Mesenchymal stem cell (in vitro differentiated cells and primary cell): Measurements from ENCODE around the gene TNFAIP8L3.

Source experiments
- DNase-seq: peaks from one replicate; pipeline ENCODE4 v3.0.0-alpha.2; 2013
- H2AFZ ChIP-seq: one replicate; pipeline ENCODE4 v1.6.1; 2013; ENCODE audit warnings: low read depth, mild to moderate bottlenecking, control low read depth, inconsistent platforms, low read length, moderate library complexity
- H2AK5ac ChIP-seq: 2 replicates; pipeline ENCODE4 v1.6.1; 2013; ENCODE audit warnings: low read length, moderate library complexity, mild to moderate bottlenecking, inconsistent platforms; ENCODE audit not compliant: severe bottlenecking
- H2BK120ac ChIP-seq: one replicate; pipeline ENCODE4 v1.6.1; 2013; ENCODE audit warnings: low read depth, mild to moderate bottlenecking, inconsistent platforms, low read length, moderate library complexity
- H2BK12ac ChIP-seq, 2 experiments: one replicate each; pipeline ENCODE4 v1.6.1; 2013; ENCODE audit warnings: inconsistent platforms in 2 of 2, low read length in 2 of 2, mild to moderate bottlenecking in 2 of 2, moderate library complexity in 2 of 2, control low read depth in 1 of 2
- H2BK15ac ChIP-seq: one replicate; pipeline ENCODE4 v1.6.1; 2013; ENCODE audit warnings: mild to moderate bottlenecking, low read depth, inconsistent platforms; ENCODE audit not compliant: poor library complexity, severe bottlenecking
- H2BK5ac ChIP-seq: 2 replicates; pipeline ENCODE4 v1.6.1; 2013; ENCODE audit warnings: low read depth, mild to moderate bottlenecking, low read length, control low read depth, inconsistent platforms; ENCODE audit not compliant: poor library complexity, severe bottlenecking
- H3K14ac ChIP-seq, 2 experiments: one replicate each; pipeline ENCODE4 v1.6.1; 2013; ENCODE audit warnings: inconsistent platforms in 2 of 2, low read length in 2 of 2, control low read depth in 1 of 2, mild to moderate bottlenecking in 1 of 2, moderate library complexity in 1 of 2
- H3K18ac ChIP-seq, 2 experiments: one replicate each; pipeline ENCODE4 v1.6.1; 2013; ENCODE audit warnings: inconsistent platforms in 2 of 2, low read length in 2 of 2, control low read depth in 1 of 2, low read depth in 1 of 2, mild to moderate bottlenecking in 1 of 2
- H3K23ac ChIP-seq, 2 experiments: one replicate each; pipeline ENCODE4 v1.6.1; 2013; ENCODE audit warnings: inconsistent platforms in 2 of 2, low read length in 2 of 2, mild to moderate bottlenecking in 2 of 2, moderate library complexity in 2 of 2, control low read depth in 1 of 2
- H3K27ac ChIP-seq: 2 replicates; pipeline ENCODE4 v1.5.1; 2013; ENCODE audit warnings: mild to moderate bottlenecking, moderate library complexity, low read length, control low read depth, inconsistent platforms; ENCODE audit not compliant: poor library complexity, severe bottlenecking
- H3K27me3 ChIP-seq, 2 experiments: 2 replicates each; pipeline versions ENCODE4 v1.6.1 to v1.7.0; 2013; ENCODE audit warnings: low read length in 2 of 2, mild to moderate bottlenecking in 2 of 2, moderate library complexity in 2 of 2, control low read depth in 1 of 2, inconsistent platforms in 1 of 2; ENCODE audit not compliant: control insufficient read depth in 1 of 2, insufficient read depth in 1 of 2
- H3K36me3 ChIP-seq, 2 experiments: 2 replicates each; pipeline versions ENCODE4 v1.6.1 to v1.7.0; 2013; ENCODE audit warnings: low read length in 2 of 2, control low read depth in 1 of 2, inconsistent platforms in 1 of 2, low read depth in 1 of 2, mild to moderate bottlenecking in 1 of 2; ENCODE audit not compliant: insufficient read depth in 2 of 2, control insufficient read depth in 1 of 2
- H3K4ac ChIP-seq, 2 experiments: one replicate each; pipeline ENCODE4 v1.6.1; 2013; ENCODE audit warnings: inconsistent platforms in 2 of 2, low read length in 2 of 2, mild to moderate bottlenecking in 2 of 2, moderate library complexity in 2 of 2, control low read depth in 1 of 2, low read depth in 1 of 2
- H3K4me1 ChIP-seq: 2 replicates; pipeline ENCODE4 v1.6.1; 2013; ENCODE audit warnings: low read depth, low read length, control low read depth; ENCODE audit not compliant: control insufficient read depth, insufficient read depth
- H3K4me2 ChIP-seq: 2 replicates; pipeline ENCODE4 v1.6.1; 2013; ENCODE audit warnings: low read length, mild to moderate bottlenecking, inconsistent platforms; ENCODE audit not compliant: poor library complexity, severe bottlenecking
- H3K4me3 ChIP-seq, 2 experiments: 2 replicates each; pipeline versions ENCODE4 v1.5.1 to v1.7.0; 2013; ENCODE audit warnings: low read length in 2 of 2, mild to moderate bottlenecking in 2 of 2, control low read depth in 1 of 2, low read depth in 1 of 2; ENCODE audit not compliant: insufficient read depth in 1 of 2
- H3K79me1 ChIP-seq: replicated peaks from 2 replicates; pipeline ENCODE4 v1.6.1; 2013; ENCODE audit warnings: mild to moderate bottlenecking, control low read depth, low read length, inconsistent platforms; ENCODE audit not compliant: poor library complexity, severe bottlenecking
- H3K9ac ChIP-seq: 2 replicates; pipeline ENCODE4 v1.7.0; 2013; ENCODE audit warnings: mild to moderate bottlenecking, low read length, moderate library complexity
- H3K9me3 ChIP-seq: 2 replicates; pipeline ENCODE4 v1.7.0; 2013; ENCODE audit warnings: mild to moderate bottlenecking, low read length; ENCODE audit not compliant: control insufficient read depth
- H4K8ac ChIP-seq: one replicate; pipeline ENCODE4 v1.6.1; 2013; ENCODE audit warnings: inconsistent platforms, mild to moderate bottlenecking, low read length, moderate library complexity
- H4K91ac ChIP-seq: one replicate; pipeline ENCODE4 v1.6.1; 2013; ENCODE audit warnings: mild to moderate bottlenecking, low read length, inconsistent platforms
- WGBS: methylation state at CpG from one replicate; pipeline ENCODE4 v1.1.7; 2013; ENCODE audit warnings: mixed read lengths; 5-methylcytosine and 5-hydroxymethylcytosine counted together

TNFAIP8L3 gene

GRCh38 chr15:51062736-51063135 is 32.0 kb downstream of the TNFAIP8L3 start:
- H2AK5ac ChIP-seq: no peak overlapping the region
- no peak overlapping the region for H4K91ac ChIP-seq
- no peak overlapping the region for H3K18ac ChIP-seq
- H2AFZ ChIP-seq: no peak overlapping the region
- H2BK12ac ChIP-seq: no peak overlapping the region
- no peak overlapping the region for H3K23ac ChIP-seq
- H2BK5ac ChIP-seq: no peak overlapping the region
- no peak overlapping the region for H3K14ac ChIP-seq
- no peaks in the 10 kb centered on the region for H3K9me3 ChIP-seq
- 83% methylated on average over 1 of the region's 1 CpG for WGBS
- peaks cover 0 to 23% of the 10 kb centered on the region in 2 experiments for H3K27me3 ChIP-seq
- H3K4me2 ChIP-seq: no peak overlapping the region
- H2BK120ac ChIP-seq: no peak overlapping the region
- no peak overlapping the region for H3K4ac ChIP-seq
- H3K9ac ChIP-seq: no peak overlapping the region
- H4K8ac ChIP-seq: no peak overlapping the region
- H3K79me1 ChIP-seq: no peaks in the 10 kb centered on the region
- no peaks in the 10 kb centered on the region for H3K4me1 ChIP-seq
- no peak for DNase-seq
- H3K4me3 ChIP-seq: no peak overlapping the region
- H3K27ac ChIP-seq: no peak overlapping the region
- peaks cover 0 to 5% of the 10 kb centered on the region in 2 experiments for H3K36me3 ChIP-seq
- no peak overlapping the region for H2BK15ac ChIP-seq

GRCh38 chr15:51060030-51060673 is 34.6 kb downstream of the TNFAIP8L3 start:
- Histone ChIP-seq H2BK12ac (no peak overlapping the region), H3K14ac (no peak overlapping the region), H2BK5ac (no peak overlapping the region), H3K27me3 (peaks cover 0 to 29% of the 10 kb centered on the region in 2 experiments), H3K9me3 (no peaks in the 10 kb centered on the region), H3K4me1 (no peaks in the 10 kb centered on the region), H3K27ac (no peak overlapping the region), H3K4ac (no peak overlapping the region), H3K18ac (no peak overlapping the region), H3K9ac (no peak overlapping the region), H3K23ac (no peak overlapping the region), H4K8ac (no peak overlapping the region), H2BK120ac (no peak overlapping the region), H3K36me3 (peaks cover 0 to 26% of the 10 kb centered on the region in 2 experiments), H2AK5ac (no peak overlapping the region), H2AFZ (no peak overlapping the region), H3K4me3 (no peak overlapping the region), H3K79me1 (no peaks in the 10 kb centered on the region), H2BK15ac (no peak overlapping the region), H4K91ac (no peak overlapping the region), H3K4me2 (no peak overlapping the region)
- WGBS: 79% methylated on average over 3 of the region's 3 CpGs
- no peak for DNase-seq

- Histone ChIP-seq H3K27ac (no peak overlapping the region), H3K79me1 (no peaks in the 10 kb centered on the region), H2AFZ (no peak overlapping the region), H2AK5ac (no peak overlapping the region), H3K4me1 (no peaks in the 10 kb centered on the region), H2BK12ac (no peak overlapping the region), H2BK15ac (no peak overlapping the region), H3K14ac (no peak overlapping the region), H3K9me3 (no peaks in the 10 kb centered on the region), H3K4me3 (no peak overlapping the region), H3K27me3 (peaks cover 0 to 36% of the 10 kb centered on the region in 2 experiments), H3K4me2 (no peak overlapping the region), H2BK5ac (no peak overlapping the region), H3K9ac (no peak overlapping the region), H3K4ac (no peak overlapping the region), H4K91ac (no peak overlapping the region), H3K23ac (no peak overlapping the region), H3K36me3 (peaks cover 0 to 35% of the 10 kb centered on the region in 2 experiments), H3K18ac (no peak overlapping the region), H2BK120ac (no peak overlapping the region), H4K8ac (no peak overlapping the region)
- DNase-seq: no peak
- 79% methylated on average over 1 of the region's 1 CpG for WGBS
These were observed 40.2 kb downstream of the TNFAIP8L3 start for GRCh38 chr15:51054535-51054934.

- WGBS: no CpG with 5 or more reads among the region's 1 CpG
These were observed 41.1 kb downstream of the TNFAIP8L3 start for GRCh38 chr15:51053571-51053970.

More at GRCh38 chr15:51053571-51053970, 41.1 kb downstream of the TNFAIP8L3 start:
- no peak overlapping the region for H2BK15ac ChIP-seq
- H2AK5ac ChIP-seq: no peak overlapping the region
- H3K18ac ChIP-seq: no peak overlapping the region
- no peak overlapping the region for H2BK5ac ChIP-seq
- no peak overlapping the region for H2BK12ac ChIP-seq
- H4K8ac ChIP-seq: no peak overlapping the region
- H3K27me3 ChIP-seq: peaks cover 0 to 36% of the 10 kb centered on the region in 2 experiments
- H4K91ac ChIP-seq: no peak overlapping the region
- H3K4me1 ChIP-seq: no peaks in the 10 kb centered on the region
- no peak overlapping the region for H3K23ac ChIP-seq
- H3K4me3 ChIP-seq: no peak overlapping the region
- no peak overlapping the region for H3K14ac ChIP-seq
- no peak overlapping the region for H3K9ac ChIP-seq
- H3K4ac ChIP-seq: no peak overlapping the region
- no peaks in the 10 kb centered on the region for H3K9me3 ChIP-seq
- no peak overlapping the region for H2BK120ac ChIP-seq
- peaks cover 0 to 35% of the 10 kb centered on the region in 2 experiments for H3K36me3 ChIP-seq
- no peak overlapping the region for H3K27ac ChIP-seq
- DNase-seq: no peak
- no peak overlapping the region for H3K4me2 ChIP-seq
- H3K79me1 ChIP-seq: no peaks in the 10 kb centered on the region
- H2AFZ ChIP-seq: no peak overlapping the region
